Measurements from ENCODE around the gene DPM3. TPM values are rescaled to one million over a fixed set of nuclear protein-coding genes. Genes with fewer than 3 reads are reported as not detected.
A peak's percentile ranks its signal among the peaks of the same experiment; 100 is the strongest.

Gene DPM3
- total and polyA plus RNA-seq, 9 of the 15 experiments (the other 6 are each of a cell fraction or from before 2014, with no cell fraction given): 3.7 to 120 (median 36.4) TPM

- TF ChIP-seq, protein P1, sequence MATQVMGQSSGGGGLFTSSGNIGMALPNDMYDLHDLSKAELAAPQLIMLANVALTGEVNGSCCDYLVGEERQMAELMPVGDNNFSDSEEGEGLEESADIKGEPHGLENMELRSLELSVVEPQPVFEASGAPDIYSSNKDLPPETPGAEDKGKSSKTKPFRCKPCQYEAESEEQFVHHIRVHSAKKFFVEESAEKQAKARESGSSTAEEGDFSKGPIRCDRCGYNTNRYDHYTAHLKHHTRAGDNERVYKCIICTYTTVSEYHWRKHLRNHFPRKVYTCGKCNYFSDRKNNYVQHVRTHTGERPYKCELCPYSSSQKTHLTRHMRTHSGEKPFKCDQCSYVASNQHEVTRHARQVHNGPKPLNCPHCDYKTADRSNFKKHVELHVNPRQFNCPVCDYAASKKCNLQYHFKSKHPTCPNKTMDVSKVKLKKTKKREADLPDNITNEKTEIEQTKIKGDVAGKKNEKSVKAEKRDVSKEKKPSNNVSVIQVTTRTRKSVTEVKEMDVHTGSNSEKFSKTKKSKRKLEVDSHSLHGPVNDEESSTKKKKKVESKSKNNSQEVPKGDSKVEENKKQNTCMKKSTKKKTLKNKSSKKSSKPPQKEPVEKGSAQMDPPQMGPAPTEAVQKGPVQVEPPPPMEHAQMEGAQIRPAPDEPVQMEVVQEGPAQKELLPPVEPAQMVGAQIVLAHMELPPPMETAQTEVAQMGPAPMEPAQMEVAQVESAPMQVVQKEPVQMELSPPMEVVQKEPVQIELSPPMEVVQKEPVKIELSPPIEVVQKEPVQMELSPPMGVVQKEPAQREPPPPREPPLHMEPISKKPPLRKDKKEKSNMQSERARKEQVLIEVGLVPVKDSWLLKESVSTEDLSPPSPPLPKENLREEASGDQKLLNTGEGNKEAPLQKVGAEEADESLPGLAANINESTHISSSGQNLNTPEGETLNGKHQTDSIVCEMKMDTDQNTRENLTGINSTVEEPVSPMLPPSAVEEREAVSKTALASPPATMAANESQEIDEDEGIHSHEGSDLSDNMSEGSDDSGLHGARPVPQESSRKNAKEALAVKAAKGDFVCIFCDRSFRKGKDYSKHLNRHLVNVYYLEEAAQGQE (IDR thresholded peaks at IDR 0.05; ENCODE audit: borderline replicate concordance): peak; percentile 4; the same call in 1 of the 2 replicates
- TF ChIP-seq, protein P1 (CRISPR knock-in tag; IDR thresholded peaks at IDR 0.05; ENCODE audit: low read depth): no peak
- TF ChIP-seq MECOM (CRISPR knock-in tag; IDR thresholded peaks at IDR 0.05): no peak
- no peak; a peak in 1 of 4 replicates for TF ChIP-seq FOXA3 (CRISPR knock-in tag; conservative IDR thresholded peaks at IDR 0.05 in 1 of 2, IDR thresholded peaks at IDR 0.05 in 1 of 2)
- TF ChIP-seq PRMT5 (CRISPR knock-in tag; IDR thresholded peaks at IDR 0.05): no peak
- TF ChIP-seq TAF15 (IDR thresholded peaks at IDR 0.05; ENCODE audit: low read depth, low read length): no peak
- no peak for TF ChIP-seq ZNF408 (CRISPR knock-in tag; IDR thresholded peaks at IDR 0.05; ENCODE audit: low read depth)
- no peak for TF ChIP-seq TEAD2 (tag; IDR thresholded peaks at IDR 0.05)
- TF ChIP-seq PCBP2 (IDR thresholded peaks at IDR 0.05; ENCODE audit: low read depth, low read length, poor library complexity, severe bottlenecking): no peak
- 0 out of 2 replicates have a peak, but pooled peaks have one; percentile 27 for TF ChIP-seq SMARCA5 (IDR thresholded peaks at IDR 0.05)
- TF ChIP-seq NR4A1 (CRISPR knock-in tag; IDR thresholded peaks at IDR 0.05): no peak
- no peak for TF ChIP-seq NR4A1 (tag; IDR thresholded peaks at IDR 0.05)
- TF ChIP-seq, protein P2, sequence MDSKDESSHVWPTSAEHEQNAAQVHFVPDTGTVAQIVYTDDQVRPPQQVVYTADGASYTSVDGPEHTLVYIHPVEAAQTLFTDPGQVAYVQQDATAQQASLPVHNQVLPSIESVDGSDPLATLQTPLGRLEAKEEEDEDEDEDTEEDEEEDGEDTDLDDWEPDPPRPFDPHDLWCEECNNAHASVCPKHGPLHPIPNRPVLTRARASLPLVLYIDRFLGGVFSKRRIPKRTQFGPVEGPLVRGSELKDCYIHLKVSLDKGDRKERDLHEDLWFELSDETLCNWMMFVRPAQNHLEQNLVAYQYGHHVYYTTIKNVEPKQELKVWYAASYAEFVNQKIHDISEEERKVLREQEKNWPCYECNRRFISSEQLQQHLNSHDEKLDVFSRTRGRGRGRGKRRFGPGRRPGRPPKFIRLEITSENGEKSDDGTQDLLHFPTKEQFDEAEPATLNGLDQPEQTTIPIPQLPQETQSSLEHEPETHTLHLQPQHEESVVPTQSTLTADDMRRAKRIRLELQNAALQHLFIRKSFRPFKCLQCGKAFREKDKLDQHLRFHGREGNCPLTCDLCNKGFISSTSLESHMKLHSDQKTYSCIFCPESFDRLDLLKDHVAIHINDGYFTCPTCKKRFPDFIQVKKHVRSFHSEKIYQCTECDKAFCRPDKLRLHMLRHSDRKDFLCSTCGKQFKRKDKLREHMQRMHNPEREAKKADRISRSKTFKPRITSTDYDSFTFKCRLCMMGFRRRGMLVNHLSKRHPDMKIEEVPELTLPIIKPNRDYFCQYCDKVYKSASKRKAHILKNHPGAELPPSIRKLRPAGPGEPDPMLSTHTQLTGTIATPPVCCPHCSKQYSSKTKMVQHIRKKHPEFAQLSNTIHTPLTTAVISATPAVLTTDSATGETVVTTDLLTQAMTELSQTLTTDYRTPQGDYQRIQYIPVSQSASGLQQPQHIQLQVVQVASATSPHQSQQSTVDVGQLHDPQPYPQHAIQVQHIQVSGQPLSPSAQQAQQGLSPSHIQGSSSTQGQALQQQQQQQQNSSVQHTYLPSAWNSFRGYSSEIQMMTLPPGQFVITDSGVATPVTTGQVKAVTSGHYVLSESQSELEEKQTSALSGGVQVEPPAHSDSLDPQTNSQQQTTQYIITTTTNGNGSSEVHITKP (IDR thresholded peaks at IDR 0.05; ENCODE audit: partially characterized antibody): peak; percentile 47
- no peak for TF ChIP-seq ZNF174 (CRISPR knock-in tag; IDR thresholded peaks at IDR 0.05)
- TF ChIP-seq BRD4 (IDR thresholded peaks at IDR 0.05): no peak
These were observed 32.6 kb upstream of the DPM3 start, which contains the start of gene KRTCAP2 (continued) for GRCh38 chr1:155172732-155173477.

Data from K562 (cell line).